DOHH2 (cell line): ENCODE data around the gene C5orf58.

Experiments
- EZH2phosphoT487 ChIP-seq: fragments of 200-600 bp; sonication (generic); IDR thresholded peaks from 2 replicates; pipeline ENCODE4 v1.6.1; 2017; ENCODE audit warnings: borderline replicate concordance, mild to moderate bottlenecking, antibody characterized with exemption, low read length, moderate library complexity, mixed read lengths
- TF ChIP-seq, protein P1 (sequence below): fragments of 200-600 bp; sonication (generic); IDR thresholded peaks from one replicate; pipeline ENCODE4 v1.5.1; 2014; ENCODE audit warnings: antibody characterized with exemption, mild to moderate bottlenecking, low read depth, low read length; ENCODE audit not compliant: poor library complexity, severe bottlenecking

DNA sequence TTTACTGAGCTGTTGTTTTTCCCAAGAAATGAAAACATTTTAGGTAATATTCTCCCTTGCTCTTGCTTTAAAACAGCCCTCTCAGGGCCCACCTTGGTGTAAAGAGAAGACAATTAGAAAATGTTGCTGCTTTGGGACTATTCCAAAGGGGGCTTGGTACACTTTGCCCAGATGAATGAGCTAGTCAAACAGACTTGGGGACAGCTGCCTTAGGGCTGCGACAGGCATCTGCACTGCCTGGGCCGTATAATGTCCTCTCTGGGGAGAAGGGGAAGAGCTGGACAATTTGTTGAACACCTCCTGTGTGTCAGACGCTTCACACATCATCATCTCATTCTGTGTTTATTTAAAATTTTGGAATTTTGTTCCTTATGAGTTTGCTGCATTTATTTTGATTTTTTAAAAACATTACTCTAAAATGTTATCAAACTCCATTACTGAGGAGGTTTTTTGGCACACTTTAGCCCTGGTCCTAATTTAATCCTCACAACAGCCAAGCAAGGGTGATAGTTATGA, 28.8 kb downstream of the C5orf58 start:
- TF ChIP-seq, protein P1, sequence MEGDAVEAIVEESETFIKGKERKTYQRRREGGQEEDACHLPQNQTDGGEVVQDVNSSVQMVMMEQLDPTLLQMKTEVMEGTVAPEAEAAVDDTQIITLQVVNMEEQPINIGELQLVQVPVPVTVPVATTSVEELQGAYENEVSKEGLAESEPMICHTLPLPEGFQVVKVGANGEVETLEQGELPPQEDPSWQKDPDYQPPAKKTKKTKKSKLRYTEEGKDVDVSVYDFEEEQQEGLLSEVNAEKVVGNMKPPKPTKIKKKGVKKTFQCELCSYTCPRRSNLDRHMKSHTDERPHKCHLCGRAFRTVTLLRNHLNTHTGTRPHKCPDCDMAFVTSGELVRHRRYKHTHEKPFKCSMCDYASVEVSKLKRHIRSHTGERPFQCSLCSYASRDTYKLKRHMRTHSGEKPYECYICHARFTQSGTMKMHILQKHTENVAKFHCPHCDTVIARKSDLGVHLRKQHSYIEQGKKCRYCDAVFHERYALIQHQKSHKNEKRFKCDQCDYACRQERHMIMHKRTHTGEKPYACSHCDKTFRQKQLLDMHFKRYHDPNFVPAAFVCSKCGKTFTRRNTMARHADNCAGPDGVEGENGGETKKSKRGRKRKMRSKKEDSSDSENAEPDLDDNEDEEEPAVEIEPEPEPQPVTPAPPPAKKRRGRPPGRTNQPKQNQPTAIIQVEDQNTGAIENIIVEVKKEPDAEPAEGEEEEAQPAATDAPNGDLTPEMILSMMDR: no peak
- no peak for TF ChIP-seq EZH2phosphoT487
